Trophoblast cell (in vitro differentiated cells and primary cell): Measurements from ENCODE around the gene MAPRE3.
A peak's percentile ranks its signal among the peaks of the same experiment; 100 is the strongest.

ENCODE experiments used
- DNase-seq, 2 donors: peaks; one replicate each; pipeline ENCODE4 v3.0.0-alpha.2; 2016
- H2AFZ ChIP-seq: 2 replicates; pipeline ENCODE4 v1.6.1; 2013; ENCODE audit warnings: low read length, moderate library complexity, mild to moderate bottlenecking; ENCODE audit not compliant: insufficient read depth, poor library complexity
- H2AK5ac ChIP-seq: 2 replicates; pipeline ENCODE4 v1.6.1; 2013; ENCODE audit warnings: mild to moderate bottlenecking, low read length
- H2BK120ac ChIP-seq: 2 replicates; pipeline ENCODE4 v1.6.1; 2013; ENCODE audit warnings: low read length, mild to moderate bottlenecking, moderate library complexity; ENCODE audit not compliant: insufficient read depth, poor library complexity
- H2BK12ac ChIP-seq: 2 replicates; pipeline ENCODE4 v1.6.1; 2013; ENCODE audit warnings: mild to moderate bottlenecking, low read length, moderate library complexity
- H2BK5ac ChIP-seq: 2 replicates; pipeline ENCODE4 v1.6.1; 2013; ENCODE audit warnings: low read length, low read depth, moderate library complexity, mild to moderate bottlenecking; ENCODE audit not compliant: poor library complexity
- H3K14ac ChIP-seq: 2 replicates; pipeline ENCODE4 v1.6.1; 2013; ENCODE audit warnings: mild to moderate bottlenecking, low read length
- H3K18ac ChIP-seq: 2 replicates; pipeline ENCODE4 v1.6.1; 2013; ENCODE audit warnings: mild to moderate bottlenecking, low read length
- H3K23ac ChIP-seq: 2 replicates; pipeline ENCODE4 v1.6.1; 2013; ENCODE audit warnings: low read length
- H3K27ac ChIP-seq: 2 replicates; pipeline ENCODE4 v1.5.1; 2013; ENCODE audit warnings: low read depth, mild to moderate bottlenecking, inconsistent platforms, low read length, moderate library complexity
- H3K27me3 ChIP-seq: 2 replicates; pipeline ENCODE4 v1.6.1; 2013; ENCODE audit warnings: inconsistent platforms, mild to moderate bottlenecking, low read length, moderate library complexity; ENCODE audit not compliant: insufficient read depth
- H3K36me3 ChIP-seq, 2 experiments: 1 replicate in 1 of 2; 2 replicates in 1 of 2; pipeline ENCODE4 v1.6.1; 2013; ENCODE audit warnings: low read length in 2 of 2, mild to moderate bottlenecking in 2 of 2, moderate library complexity in 1 of 2; ENCODE audit not compliant: insufficient read depth in 2 of 2, control insufficient read depth in 1 of 2
- H3K4ac ChIP-seq: 2 replicates; pipeline ENCODE4 v1.6.1; 2013; ENCODE audit warnings: low read depth, mild to moderate bottlenecking, low read length, moderate library complexity
- H3K4me1 ChIP-seq, 2 experiments: 1 replicate in 1 of 2; 2 replicates in 1 of 2; pipeline ENCODE4 v1.6.1; 2013; ENCODE audit warnings: low read length in 2 of 2, mild to moderate bottlenecking in 2 of 2, moderate library complexity in 1 of 2; ENCODE audit not compliant: insufficient read depth in 2 of 2, control insufficient read depth in 1 of 2
- H3K4me2 ChIP-seq: 2 replicates; pipeline ENCODE4 v1.6.1; 2013; ENCODE audit warnings: inconsistent platforms, mild to moderate bottlenecking, low read length, moderate library complexity
- H3K4me3 ChIP-seq: 2 replicates; pipeline ENCODE4 v1.5.1; 2013; ENCODE audit warnings: mild to moderate bottlenecking, low read depth, low read length, inconsistent platforms
- H3K79me1 ChIP-seq: one replicate; pipeline ENCODE4 v1.6.1; 2013; ENCODE audit warnings: low read length
- H3K79me2 ChIP-seq: 2 replicates; pipeline ENCODE4 v1.6.1; 2013; ENCODE audit warnings: low read length, mild to moderate bottlenecking; ENCODE audit not compliant: control insufficient read depth, insufficient read depth, poor library complexity
- H3K9ac ChIP-seq: 2 replicates; pipeline ENCODE4 v1.6.1; 2013; ENCODE audit warnings: mild to moderate bottlenecking, low read length
- H3K9me3 ChIP-seq: 2 replicates; pipeline ENCODE4 v1.6.1; 2013; ENCODE audit warnings: low read depth, mild to moderate bottlenecking, control low read depth, inconsistent platforms, low read length; ENCODE audit not compliant: insufficient read depth
- H4K12ac ChIP-seq: 2 replicates; pipeline ENCODE4 v1.6.1; 2013; ENCODE audit warnings: low read depth, mild to moderate bottlenecking, low read length, moderate library complexity
- H4K8ac ChIP-seq: 2 replicates; pipeline ENCODE4 v1.6.1; 2013; ENCODE audit warnings: low read depth, mild to moderate bottlenecking, low read length, moderate library complexity
- H4K91ac ChIP-seq: one replicate; pipeline ENCODE4 v1.6.1; 2013; ENCODE audit warnings: low read depth, mild to moderate bottlenecking, low read length, moderate library complexity
- WGBS: extraction: QIAGEN DNeasy Blood & Tissue Kit; methylation state at CpG from one replicate; pipeline ENCODE4 v1.1.7; 2013; ENCODE audit warnings: missing lambda C conversion rate; ENCODE audit not compliant: insufficient read length, insufficient coverage; ENCODE audit errors: extremely low coverage; 5-methylcytosine and 5-hydroxymethylcytosine counted together

Gene MAPRE3

DNA sequence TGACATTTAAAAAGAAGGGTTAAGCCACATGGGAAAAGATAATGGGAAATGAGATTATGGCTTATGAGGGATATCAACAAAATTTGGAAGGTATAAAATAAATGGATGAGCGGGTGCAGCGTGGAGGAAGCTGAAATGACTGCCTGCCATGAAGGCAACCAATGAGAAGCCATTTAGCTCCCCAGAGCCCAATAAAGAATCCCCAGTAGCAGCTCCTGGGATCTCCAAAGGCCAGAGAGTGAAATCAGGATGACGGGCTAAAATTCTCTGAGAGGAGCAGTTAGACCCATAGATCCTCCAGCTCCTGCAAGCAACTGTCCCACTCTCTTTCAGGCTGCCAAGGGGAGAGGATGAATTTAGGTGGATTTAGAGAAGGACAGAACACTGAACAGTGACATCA is 12.9 kb upstream of the MAPRE3 start:
- H3K18ac ChIP-seq: no peak overlapping the region
- H3K9me3 ChIP-seq: no peaks in the 10 kb centered on the region
- no peak for DNase-seq
- no peak overlapping the region for H2BK5ac ChIP-seq
- H3K4me1 ChIP-seq: no peaks in the 10 kb centered on the region
- H3K9ac ChIP-seq: no peak overlapping the region
- H4K8ac ChIP-seq: no peak overlapping the region
- no peak overlapping the region for H3K4ac ChIP-seq
- no peak overlapping the region for H2AFZ ChIP-seq
- no peak overlapping the region for H4K12ac ChIP-seq
- no peaks in the 10 kb centered on the region for H3K36me3 ChIP-seq
- WGBS: no CpG with 5 or more reads among the region's 3 CpGs
- no peaks in the 10 kb centered on the region for H3K79me2 ChIP-seq
- no peak overlapping the region for H2BK120ac ChIP-seq
- no peak overlapping the region for H3K14ac ChIP-seq
- H3K4me3 ChIP-seq: no peak overlapping the region
- no peaks in the 10 kb centered on the region for H3K79me1 ChIP-seq
- no peak overlapping the region for H3K23ac ChIP-seq
- no peak overlapping the region for H3K27ac ChIP-seq
- no peak overlapping the region for H2AK5ac ChIP-seq
- no peak overlapping the region for H3K4me2 ChIP-seq
- H4K91ac ChIP-seq: no peak overlapping the region
- no peak overlapping the region for H2BK12ac ChIP-seq
- H3K27me3 ChIP-seq: no peaks in the 10 kb centered on the region

GRCh38 chr2:26959331-26959730 is 11.1 kb upstream of the MAPRE3 start:
- no peak overlapping the region for H3K27ac ChIP-seq
- no peak overlapping the region for H4K8ac ChIP-seq
- WGBS: no CpG with 5 or more reads among the region's 2 CpGs
- no peak overlapping the region for H2AFZ ChIP-seq
- no peak overlapping the region for H4K12ac ChIP-seq
- no peaks in the 10 kb centered on the region for H3K36me3 ChIP-seq
- H3K79me2 ChIP-seq: no peaks in the 10 kb centered on the region
- H3K9me3 ChIP-seq: no peaks in the 10 kb centered on the region
- H3K27me3 ChIP-seq: no peaks in the 10 kb centered on the region
- DNase-seq: no peak
- H3K18ac ChIP-seq: no peak overlapping the region
- H2BK12ac ChIP-seq: no peak overlapping the region
- H3K4ac ChIP-seq: no peak overlapping the region
- H2BK120ac ChIP-seq: no peak overlapping the region
- H3K14ac ChIP-seq: no peak overlapping the region
- H3K79me1 ChIP-seq: no peaks in the 10 kb centered on the region
- H3K4me1 ChIP-seq: no peaks in the 10 kb centered on the region
- H3K9ac ChIP-seq: peak overlapping the region; percentile 13
- no peak overlapping the region for H2AK5ac ChIP-seq
- no peak overlapping the region for H2BK5ac ChIP-seq
- H4K91ac ChIP-seq: no peak overlapping the region
- no peak overlapping the region for H3K4me3 ChIP-seq
- no peak overlapping the region for H3K4me2 ChIP-seq
- no peak overlapping the region for H3K23ac ChIP-seq

GRCh38 chr2:26964446-26965130 is 5.8 kb upstream of the MAPRE3 start:
- peak in 1 of 2 donors; percentile 32 for DNase-seq
- no peak overlapping the region for H2BK5ac ChIP-seq
- H3K4me1 ChIP-seq: no peaks in the 10 kb centered on the region
- H3K18ac ChIP-seq: no peak overlapping the region
- H3K79me2 ChIP-seq: no peaks in the 10 kb centered on the region
- no peak overlapping the region for H4K8ac ChIP-seq
- no peak overlapping the region for H3K27ac ChIP-seq
- no peak overlapping the region for H2BK12ac ChIP-seq
- H3K9me3 ChIP-seq: no peaks in the 10 kb centered on the region
- no peak overlapping the region for H2AK5ac ChIP-seq
- no peak overlapping the region for H2BK120ac ChIP-seq
- H4K12ac ChIP-seq: no peak overlapping the region
- no peaks in the 10 kb centered on the region for H3K79me1 ChIP-seq
- H4K91ac ChIP-seq: no peak overlapping the region
- no peak overlapping the region for H3K4me2 ChIP-seq
- no peak overlapping the region for H3K9ac ChIP-seq
- no peak overlapping the region for H3K4me3 ChIP-seq
- H3K14ac ChIP-seq: no peak overlapping the region
- H2AFZ ChIP-seq: no peak overlapping the region
- H3K36me3 ChIP-seq: no peaks in the 10 kb centered on the region
- WGBS: no CpG with 5 or more reads among the region's 3 CpGs
- no peak overlapping the region for H3K4ac ChIP-seq
- no peaks in the 10 kb centered on the region for H3K27me3 ChIP-seq
- H3K23ac ChIP-seq: no peak overlapping the region

GRCh38 chr2:26968001-26968400 is 2.4 kb upstream of the MAPRE3 start:
- Histone ChIP-seq H3K4me1 (peaks cover 5% of the 10 kb centered on the region in 2 experiments), H2AK5ac (no peak overlapping the region), H2BK120ac (no peak overlapping the region), H4K8ac (no peak overlapping the region), H3K14ac (no peak overlapping the region), H3K9ac (no peak overlapping the region), H3K27me3 (peaks cover 3% of the 10 kb centered on the region), H3K23ac (no peak overlapping the region), H3K4me2 (no peak overlapping the region), H3K9me3 (no peaks in the 10 kb centered on the region), H3K27ac (no peak overlapping the region), H3K4me3 (no peak overlapping the region), H4K91ac (no peak overlapping the region), H3K36me3 (no peaks in the 10 kb centered on the region), H2BK5ac (no peak overlapping the region), H2AFZ (no peak overlapping the region), H2BK12ac (no peak overlapping the region), H3K18ac (no peak overlapping the region), H3K79me1 (no peaks in the 10 kb centered on the region), H3K79me2 (no peaks in the 10 kb centered on the region), H4K12ac (no peak overlapping the region), H3K4ac (no peak overlapping the region)
- WGBS: no CpG with 5 or more reads among the region's 3 CpGs
- peak; percentile 83 to 94 for DNase-seq
